ENCODE measurements around the gene PDE2A.

Gene PDE2A

DNA sequence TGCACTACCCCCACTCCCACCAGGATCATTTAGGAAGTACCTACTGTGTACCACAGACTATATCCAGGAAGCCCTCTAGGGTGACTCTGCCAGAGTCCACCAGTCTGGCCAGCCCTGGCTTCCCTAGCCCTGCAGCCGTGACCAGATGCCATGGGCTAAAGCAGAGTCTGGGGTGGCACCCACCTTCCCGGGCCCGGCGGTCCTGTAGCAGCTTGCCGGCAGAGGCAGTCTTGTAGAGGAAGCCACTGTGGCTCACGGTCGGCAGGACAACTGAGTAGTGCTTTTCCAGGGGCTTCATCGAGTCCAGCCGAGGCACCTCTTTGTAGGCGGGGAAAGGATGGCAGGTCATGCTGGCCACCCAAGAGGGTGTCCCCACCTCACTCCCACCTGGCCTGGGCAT, 27.2 kb upstream of the PDE2A start:
- no peak for DNase-seq (ENCODE audit: low read depth in 2 of 2)
- no peak overlapping the region for H3K4me3 ChIP-seq (replicated peaks in 1 of 2; ENCODE audit: low read depth in 2 of 2, low read length in 2 of 2)
- TF ChIP-seq, protein P1, sequence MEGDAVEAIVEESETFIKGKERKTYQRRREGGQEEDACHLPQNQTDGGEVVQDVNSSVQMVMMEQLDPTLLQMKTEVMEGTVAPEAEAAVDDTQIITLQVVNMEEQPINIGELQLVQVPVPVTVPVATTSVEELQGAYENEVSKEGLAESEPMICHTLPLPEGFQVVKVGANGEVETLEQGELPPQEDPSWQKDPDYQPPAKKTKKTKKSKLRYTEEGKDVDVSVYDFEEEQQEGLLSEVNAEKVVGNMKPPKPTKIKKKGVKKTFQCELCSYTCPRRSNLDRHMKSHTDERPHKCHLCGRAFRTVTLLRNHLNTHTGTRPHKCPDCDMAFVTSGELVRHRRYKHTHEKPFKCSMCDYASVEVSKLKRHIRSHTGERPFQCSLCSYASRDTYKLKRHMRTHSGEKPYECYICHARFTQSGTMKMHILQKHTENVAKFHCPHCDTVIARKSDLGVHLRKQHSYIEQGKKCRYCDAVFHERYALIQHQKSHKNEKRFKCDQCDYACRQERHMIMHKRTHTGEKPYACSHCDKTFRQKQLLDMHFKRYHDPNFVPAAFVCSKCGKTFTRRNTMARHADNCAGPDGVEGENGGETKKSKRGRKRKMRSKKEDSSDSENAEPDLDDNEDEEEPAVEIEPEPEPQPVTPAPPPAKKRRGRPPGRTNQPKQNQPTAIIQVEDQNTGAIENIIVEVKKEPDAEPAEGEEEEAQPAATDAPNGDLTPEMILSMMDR (IDR thresholded peaks at IDR 0.05; ENCODE audit: low read depth, low read length), result no peak

DNA sequence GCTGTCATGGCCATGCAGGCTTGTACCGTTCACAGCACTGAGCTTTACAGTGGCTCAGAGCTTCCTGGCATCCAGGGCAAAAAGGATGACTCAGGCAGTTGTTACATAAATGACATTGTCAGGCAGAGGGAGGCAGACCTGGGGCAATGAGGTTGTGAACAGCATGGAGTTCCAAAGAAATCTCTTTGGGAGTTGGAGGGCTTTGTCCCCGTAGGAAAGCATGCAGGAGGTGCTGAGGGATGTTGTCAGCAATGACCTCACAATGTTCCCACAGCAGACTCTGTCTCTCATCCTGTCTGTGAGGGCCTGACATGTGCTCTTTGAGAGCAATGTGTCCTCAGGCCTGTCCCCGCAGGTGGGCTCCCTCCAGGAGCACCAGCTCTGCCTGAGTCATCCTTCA, 25.9 kb upstream of the PDE2A start:
- no peak overlapping the region for H3K4me3 ChIP-seq (replicated peaks in 1 of 2; ENCODE audit: low read depth in 2 of 2, low read length in 2 of 2)
- TF ChIP-seq, protein P1 (IDR thresholded peaks at IDR 0.05; ENCODE audit: low read depth, low read length), result no peak
- peak; percentile 39 to 56 for DNase-seq (ENCODE audit: low read depth in 2 of 2)

DNA sequence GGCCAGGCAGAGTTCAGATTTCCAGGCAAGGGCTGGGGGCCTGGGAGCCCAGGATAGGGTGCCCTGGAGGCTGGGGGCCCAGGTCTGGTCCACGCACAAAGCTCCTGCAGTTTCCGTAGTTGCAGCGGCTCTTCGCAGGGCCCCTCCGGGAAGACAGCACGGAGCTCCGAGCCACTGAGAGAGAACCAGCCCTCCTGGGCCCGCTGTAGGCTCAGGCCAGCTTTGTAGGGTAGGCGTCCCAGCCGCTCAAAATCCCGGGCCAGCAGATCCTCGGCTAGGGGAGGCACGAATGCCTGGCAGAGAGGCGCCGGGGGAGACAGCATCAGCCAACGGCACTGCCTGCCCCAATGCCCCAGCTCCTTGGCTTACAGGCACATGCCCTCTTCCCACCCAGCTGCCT, 23.6 kb upstream of the PDE2A start:
- TF ChIP-seq, protein P1 (IDR thresholded peaks at IDR 0.05; ENCODE audit: low read depth, low read length), result no peak
- DNase-seq (ENCODE audit: low read depth in 2 of 2), result no peak
- no peak overlapping the region for H3K4me3 ChIP-seq (replicated peaks in 1 of 2; ENCODE audit: low read depth in 2 of 2, low read length in 2 of 2)

DNA sequence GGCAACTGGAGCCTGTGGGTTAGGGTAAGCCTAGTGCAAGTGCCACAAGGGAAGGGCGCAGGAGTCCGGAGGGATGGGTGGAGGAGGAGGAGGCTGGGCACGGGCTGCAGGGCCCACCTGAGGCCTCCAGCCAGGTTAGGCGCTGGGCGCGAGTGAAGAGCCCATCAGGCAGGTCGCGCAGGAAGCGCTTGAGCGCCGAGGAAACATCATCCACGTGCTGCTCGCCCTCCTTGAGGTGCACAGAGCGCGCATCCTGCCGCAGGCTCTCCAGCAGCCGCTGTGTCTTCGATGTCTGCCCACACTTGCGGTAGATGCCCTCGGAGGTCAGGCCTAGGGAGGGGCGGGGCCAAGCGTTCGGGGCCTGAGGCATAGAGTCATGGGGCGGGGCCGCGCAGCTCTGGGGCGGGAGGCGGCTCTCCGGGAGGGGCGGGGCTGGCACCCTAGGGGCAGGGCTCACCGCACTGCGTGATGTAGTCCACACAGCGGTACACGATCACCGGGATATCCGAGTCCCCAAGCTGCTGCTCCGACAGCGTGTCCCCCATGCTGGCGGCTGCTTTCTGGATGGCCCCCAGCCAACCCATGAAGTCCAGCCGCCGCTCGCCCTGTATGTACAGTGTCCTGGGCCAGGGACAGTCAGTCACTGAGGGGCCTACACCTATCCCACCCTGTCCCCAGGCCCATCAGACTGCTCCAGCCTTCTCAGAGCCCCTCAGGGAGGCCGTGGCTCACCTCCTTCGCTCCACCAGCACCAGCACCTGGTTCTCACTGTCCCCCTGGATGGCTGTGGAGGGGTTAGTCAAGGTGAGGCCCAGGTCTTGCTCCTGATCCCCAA, 22.9 kb upstream of the PDE2A start:
- H3K4me3 ChIP-seq (replicated peaks in 1 of 2; ENCODE audit: low read depth in 2 of 2, low read length in 2 of 2), result no peak overlapping the region
- DNase-seq (ENCODE audit: low read depth in 2 of 2), result no peak
- TF ChIP-seq, protein P1 (IDR thresholded peaks at IDR 0.05; ENCODE audit: low read depth, low read length), result no peak

DNA sequence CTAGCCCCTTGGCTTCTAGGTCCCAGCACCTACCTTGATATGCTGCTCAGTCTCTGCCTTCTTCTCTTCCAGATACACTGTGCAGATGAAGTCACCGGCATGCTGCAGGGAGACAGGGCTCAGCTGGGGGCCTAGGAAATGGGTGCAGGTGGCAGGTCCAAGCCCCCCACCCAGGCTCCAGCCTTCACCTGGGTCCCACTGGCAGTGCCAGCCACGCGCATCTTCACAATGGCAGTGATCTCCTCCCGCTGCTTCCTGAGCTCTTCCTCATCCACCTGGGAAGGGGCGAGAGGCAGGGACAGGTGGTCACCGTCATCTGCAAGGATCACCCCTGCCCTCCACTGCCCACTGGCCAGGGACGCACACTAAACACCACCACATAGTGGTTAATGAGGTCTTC, 21.1 kb upstream of the PDE2A start:
- no peak overlapping the region for H3K4me3 ChIP-seq (replicated peaks in 1 of 2; ENCODE audit: low read depth in 2 of 2, low read length in 2 of 2)
- no peak for DNase-seq (ENCODE audit: low read depth in 2 of 2)
- TF ChIP-seq, protein P1 (IDR thresholded peaks at IDR 0.05; ENCODE audit: low read depth, low read length), result no peak

DNA sequence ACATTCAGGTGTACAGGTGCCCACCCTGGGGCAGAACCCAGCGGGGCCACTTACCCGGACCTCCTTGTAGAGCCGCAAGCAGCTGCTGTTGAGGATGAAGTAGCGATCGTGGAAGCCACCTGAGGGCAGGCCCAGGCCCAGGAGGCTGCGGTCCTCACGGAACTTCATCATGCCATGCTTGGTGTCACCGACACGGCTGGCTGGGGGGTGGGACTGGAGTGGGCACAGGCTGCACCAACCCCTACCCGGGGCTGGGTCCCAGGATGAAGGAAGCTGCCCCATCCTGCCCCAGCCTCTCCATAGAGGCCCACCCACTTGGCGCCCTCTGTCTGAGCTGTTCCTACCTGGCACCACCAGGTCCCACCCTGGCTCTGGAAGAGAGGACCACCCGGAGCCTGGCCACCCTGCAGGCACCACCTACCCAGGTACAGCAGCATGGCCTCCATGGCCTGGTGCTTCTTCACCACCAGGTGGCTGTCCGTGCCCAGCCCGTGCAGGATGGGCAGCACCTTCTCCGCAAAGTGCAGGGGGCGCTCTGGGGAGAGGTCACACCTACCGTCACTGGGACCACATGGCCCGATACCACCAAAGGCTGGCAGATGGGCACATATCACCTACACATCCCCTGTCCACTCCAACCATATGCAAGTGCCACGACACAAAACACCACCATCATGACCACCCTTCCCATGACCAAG, 19.2 kb upstream of the PDE2A start:
- TF ChIP-seq, protein P1 (IDR thresholded peaks at IDR 0.05; ENCODE audit: low read depth, low read length), result no peak
- H3K4me3 ChIP-seq (replicated peaks in 1 of 2; ENCODE audit: low read depth in 2 of 2, low read length in 2 of 2), result no peak overlapping the region

More for the DNA sequence above, 19.2 kb upstream of the PDE2A start:
- no peak for DNase-seq (ENCODE audit: low read depth in 2 of 2)

All from cardiac fibroblast (primary cell).